Stimulated activated CD4-positive, alpha-beta T cell treated with anti-CD3 and anti-CD28 coated beads, Interleukin-1b, Interleukin-23, amount 100 ng/mL, for 24 hours (primary cell): ENCODE data around the gene SLFN11.
"Not testable (repeated sequence)": the region's sequence is repeated elsewhere in the genome, so short reads cannot be mapped to it uniquely, and the experiment has no call there.

Source experiments
- DNase-seq, 4 experiments: peaks; one replicate each; pipeline ENCODE4 v3.0.0-alpha.2; 2020; ENCODE audit warnings: low read depth in 4 of 4, low spot score in 1 of 4

SLFN11 gene

DNA sequence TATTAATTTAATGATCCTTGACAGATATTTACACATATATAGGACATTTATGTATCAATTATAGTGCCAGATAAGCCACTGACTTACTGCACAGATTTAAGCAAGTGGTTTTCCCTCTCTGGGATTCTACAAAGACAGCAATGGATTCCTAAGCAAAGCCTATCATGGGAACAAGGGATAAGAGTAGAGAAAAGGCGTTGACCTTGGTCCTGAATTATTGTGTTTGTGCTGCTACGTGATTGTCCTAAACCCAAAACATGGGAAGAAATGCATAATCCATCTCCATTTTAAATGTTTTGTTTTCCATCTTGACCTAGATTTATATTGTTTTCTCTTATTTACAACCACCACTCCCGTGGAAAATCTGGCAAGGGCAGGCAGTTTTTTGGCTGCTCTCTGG lies 14.0 kb downstream of the SLFN11 start:
- no peak for DNase-seq

GRCh38 chr17:35352284-35352683 lies 21.1 kb downstream of the SLFN11 start:
- no peak for DNase-seq

DNA sequence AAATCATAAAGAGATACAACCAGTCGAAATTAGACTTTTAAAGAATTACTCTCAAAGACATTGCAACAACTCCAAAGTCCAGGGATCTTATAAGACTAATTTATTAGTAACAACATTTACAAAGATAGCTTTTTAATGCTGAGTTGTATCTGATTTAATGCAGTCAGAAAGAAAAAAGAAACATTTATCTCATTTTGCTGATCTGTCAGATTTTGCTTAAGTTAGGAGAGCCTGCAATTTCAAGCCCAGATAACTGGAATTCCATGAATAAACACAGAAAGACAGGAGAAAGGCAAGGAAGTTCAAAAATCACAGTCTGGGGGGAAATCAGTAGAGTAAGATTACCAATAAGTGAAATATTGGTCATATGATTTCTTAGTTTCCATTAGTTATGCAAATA lies 22.9 kb downstream of the SLFN11 start:
- DNase-seq, result no peak

DNA sequence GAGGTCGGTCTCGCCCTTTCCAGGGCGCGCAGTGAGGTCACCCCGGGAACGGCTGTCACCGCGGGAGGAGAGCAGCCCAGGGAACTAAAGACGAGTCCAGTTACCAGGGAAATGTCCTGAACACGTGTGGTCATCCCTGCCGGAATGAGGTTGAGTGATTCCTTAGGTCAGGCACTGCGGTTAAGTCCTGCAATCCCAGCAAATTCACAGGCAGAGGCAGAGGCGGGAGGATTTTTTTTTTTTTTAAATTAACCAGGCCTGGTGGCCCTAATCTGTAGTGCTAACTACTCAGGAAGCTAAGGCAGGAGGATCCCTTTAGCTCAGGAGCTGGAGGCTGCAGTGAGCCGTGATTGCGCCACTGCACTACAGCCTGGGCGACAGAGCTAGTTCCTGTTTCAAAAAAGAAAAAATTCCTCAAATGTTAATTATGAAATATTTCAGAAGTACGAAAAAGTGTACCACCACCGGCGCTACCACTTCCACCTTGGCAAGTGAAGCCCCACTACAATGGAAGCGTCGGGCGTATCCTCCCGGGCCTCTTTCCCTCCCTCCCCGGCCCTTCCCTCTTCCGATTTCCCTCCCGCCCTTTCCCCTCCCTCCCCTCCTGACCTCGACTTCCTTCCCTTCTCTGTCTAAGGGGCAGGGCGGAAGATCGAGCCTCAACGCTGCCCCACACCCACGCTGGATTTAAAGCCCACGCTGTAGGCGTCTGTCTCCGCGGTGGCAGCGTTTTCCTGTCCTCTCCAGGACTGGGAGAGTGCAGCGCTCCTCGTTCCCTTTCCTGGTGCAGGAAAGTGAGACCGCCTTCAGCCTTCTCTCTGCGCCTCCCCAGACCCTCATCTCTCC lies 27.3 kb downstream of the SLFN11 start:
- peak in 1 of 4 experiments; percentile 17 for DNase-seq

DNA sequence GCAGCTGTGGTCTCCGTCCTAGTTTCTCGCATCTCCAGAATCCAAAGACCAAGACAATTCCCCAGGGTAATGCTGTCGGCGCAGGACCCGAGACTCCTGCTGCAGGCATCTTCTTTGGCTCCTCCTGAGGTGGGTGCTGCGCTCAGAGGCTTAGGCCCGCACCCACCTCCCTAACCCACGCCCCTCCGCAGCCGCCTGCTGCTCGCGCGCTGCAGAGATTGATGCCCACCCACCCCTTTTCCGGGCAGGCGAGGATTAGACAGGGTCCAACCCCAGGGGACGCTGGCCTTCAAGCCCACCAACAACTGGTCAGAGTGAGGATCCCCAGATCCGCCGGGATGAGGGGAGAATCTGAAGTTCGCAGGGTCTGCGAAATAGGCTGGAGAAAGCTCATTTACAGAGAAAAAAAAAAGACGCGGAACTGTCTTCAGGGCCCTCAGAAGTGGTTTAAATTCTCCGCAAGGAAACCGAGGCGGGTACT lies 27.9 kb downstream of the SLFN11 start:
- DNase-seq, result no peak

GRCh38 chr17:35344262-35344661 lies 29.2 kb downstream of the SLFN11 start:
- DNase-seq, result no peak

DNA sequence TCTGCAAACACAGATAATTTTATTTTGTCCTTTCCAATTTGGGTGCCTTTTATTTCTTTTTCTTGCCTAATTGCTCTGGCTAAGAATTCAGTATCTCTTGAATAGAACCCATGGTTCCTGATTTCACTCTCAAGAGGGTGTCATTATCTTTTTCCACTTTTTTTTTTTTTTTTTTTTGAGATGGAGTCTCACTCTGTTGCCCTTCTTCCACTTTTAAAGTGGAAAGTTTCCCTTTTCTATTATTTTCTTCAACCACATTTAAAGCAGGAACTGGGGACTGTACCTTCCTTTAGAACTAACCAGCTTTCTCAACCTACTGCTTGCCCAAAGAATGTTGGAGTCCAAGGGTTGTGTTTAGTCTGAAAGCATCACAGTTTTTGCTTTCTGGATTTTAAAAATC lies 31.1 kb downstream of the SLFN11 start:
- no peak for DNase-seq

DNA sequence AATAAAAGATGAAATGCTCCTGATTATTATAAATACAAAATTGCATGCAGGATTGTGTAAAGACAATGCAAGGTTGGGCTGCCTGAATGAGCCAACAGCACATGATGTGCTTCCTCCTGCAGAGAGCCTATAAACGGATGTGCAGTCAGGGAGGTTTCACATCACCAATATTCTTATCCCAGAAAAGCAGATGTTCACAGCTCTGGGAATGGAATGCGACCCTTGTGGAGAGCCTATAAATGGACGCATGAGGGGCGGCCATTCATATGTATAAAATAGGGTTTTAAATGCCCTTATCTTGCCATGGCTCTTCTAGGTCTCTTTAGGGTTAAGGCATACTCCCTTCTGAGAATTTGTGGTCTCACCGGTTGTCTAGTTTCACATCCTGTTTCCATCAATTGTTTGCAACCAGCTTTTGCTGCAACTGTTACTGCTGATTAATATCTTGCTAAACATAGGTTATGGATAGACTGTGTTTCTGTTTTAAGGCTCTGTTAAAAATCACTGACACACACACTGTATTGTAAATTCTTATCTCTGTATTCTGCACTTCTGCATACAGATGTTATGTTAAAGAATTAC lies 31.9 kb downstream of the SLFN11 start:
- DNase-seq, result no peak

GRCh38 chr17:35338230-35338629 lies 35.2 kb downstream of the SLFN11 start:
- DNase-seq, result no peak

- DNase-seq, result no peak
These were observed 36.1 kb downstream of the SLFN11 start for GRCh38 chr17:35337364-35337763.

GRCh38 chr17:35333578-35333977 lies 39.8 kb downstream of the SLFN11 start:
- not testable (repeated sequence) for DNase-seq

- DNase-seq, result no peak
These were observed 50.7 kb downstream of the SLFN11 start for GRCh38 chr17:35322749-35323148.

GRCh38 chr17:35315971-35316370 lies 57.5 kb downstream of the SLFN11 start:
- DNase-seq, result no peak

DNA sequence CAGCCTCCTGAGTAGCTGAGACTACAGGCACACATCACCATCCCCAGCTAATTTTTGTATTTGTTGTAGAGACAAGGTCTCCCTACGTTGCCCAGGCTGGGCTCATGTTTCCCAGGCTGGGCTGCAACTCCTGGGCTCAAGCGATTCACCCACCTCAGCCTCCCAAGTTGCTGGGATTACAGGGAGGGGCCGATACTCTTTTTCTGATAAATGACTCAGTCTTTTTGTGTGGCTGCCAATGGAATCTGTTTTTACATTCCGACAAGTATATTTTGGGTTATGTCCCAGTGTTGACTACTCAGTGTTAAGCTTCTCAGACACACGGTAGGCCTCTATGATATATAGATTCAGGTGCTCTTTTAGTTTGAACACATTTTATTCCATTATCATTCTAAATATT lies 58.1 kb downstream of the SLFN11 start:
- no peak for DNase-seq

GRCh38 chr17:35314415-35315216 lies 58.8 kb downstream of the SLFN11 start:
- no peak for DNase-seq

- DNase-seq, result no peak
These were observed 59.5 kb downstream of the SLFN11 start for GRCh38 chr17:35313875-35314409.

DNA sequence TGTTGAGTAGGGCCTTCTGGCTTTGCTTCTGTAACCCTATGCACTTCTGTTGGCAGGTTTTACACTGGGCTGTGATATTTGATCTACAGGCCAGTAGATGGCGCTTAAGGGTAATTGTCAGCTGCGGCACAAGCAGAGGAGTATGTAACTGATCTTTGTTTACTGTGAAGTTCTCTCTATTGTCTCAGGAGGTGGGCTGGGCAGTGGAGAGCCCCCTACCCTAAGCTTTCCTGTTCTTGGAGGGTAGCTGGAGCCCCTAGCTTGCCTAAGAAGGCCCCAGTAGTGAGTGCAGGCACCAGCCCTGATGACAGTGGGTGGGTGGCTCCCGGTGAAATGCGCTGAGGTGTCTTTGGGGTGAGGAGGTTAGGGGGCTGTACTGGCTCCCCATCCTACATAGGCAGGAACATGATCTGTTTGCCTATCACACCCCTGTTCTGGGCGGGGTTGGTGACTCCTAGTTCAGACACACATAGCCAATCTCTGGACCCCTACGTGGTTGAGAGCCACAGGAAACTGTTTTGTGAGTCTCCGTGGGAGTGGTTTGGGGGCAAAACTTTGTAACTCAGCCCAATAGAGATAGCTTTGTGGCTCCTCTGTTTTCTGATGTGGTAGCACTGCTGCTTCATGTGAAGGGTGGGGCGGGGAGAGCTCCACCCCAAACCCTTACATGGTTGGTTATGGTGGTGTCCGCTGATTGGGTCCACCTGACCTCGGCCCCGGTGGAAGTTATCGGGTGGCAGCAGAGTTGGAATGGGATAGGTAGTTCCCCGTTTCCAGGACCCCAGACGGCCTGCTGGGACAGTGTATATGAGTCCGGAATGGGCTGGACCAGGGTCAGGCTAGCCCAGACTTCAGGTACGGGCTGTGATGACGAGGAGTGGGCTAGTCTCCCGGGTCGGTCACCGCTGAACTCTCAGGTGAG lies 60.4 kb downstream of the SLFN11 start:
- DNase-seq, result peak in 3 of 4 experiments; percentile 11 to 56 (median 47)

DNA sequence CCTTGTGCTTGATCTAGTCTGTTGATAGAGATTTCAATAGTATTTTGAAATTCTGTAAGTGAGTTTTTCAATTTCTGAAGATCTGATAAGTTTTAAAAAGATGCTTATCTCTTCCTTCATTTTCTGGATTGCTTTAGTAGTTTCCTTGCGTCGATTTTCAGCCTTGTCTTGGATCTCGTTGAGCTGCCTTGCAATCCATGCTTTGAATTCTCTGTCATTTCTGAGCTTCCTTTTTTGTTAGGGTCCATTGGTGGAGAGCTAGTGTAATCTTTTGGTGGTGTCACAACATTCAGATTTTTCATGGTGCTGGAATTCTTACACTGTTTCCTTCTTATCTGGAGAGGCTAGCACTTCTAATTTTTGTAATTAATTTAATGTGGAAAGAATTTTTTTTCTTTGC lies 61.1 kb downstream of the SLFN11 start:
- no peak for DNase-seq

- not testable (repeated sequence) for DNase-seq
These were observed 64.1 kb downstream of the SLFN11 start for GRCh38 chr17:35309345-35309744.
